Amniotic stem cell (primary cell): ENCODE measurements around the gene ZNF749.

Source experiments
- DNase-seq: peaks from one replicate; lab custom pipeline; 2025; lab: John Stamatoyannopoulos, UW

Gene ZNF749

GRCh38 chr19:57435062-57435978 lies at the start of gene ZNF749:
Gene ZNF749 (plus strand): TSS chr19:57435325. CDS start chr19:57435579, 254 bp downstream.
- DNase-seq = peak; percentile 96

DNA sequence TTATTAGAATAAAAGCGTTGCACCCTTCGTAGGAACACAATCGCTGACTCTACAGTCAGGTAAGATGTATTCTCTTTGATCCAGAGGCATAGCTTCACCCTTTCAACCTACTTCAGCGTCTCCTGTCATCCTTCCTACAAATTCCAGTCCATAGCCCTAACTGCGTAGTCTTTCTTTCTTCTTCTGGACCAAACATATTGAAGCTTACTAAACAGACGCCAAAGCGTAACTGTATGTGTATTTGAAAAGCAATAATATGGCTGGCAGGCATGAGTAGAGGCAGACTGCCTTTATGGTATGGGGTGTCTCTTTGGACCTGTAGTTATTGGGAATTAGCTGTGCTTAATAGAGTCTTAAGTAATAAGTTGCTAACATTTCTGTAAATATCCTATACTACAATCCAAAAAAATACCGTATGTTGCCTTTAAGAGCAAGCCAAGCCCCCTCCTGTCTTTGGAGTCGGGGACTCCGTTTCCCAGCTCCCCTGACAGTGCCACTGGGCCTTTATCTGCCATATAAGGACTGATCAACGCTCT lies 45.9 kb upstream of the ZNF749 start:
- no peak for DNase-seq

DNA sequence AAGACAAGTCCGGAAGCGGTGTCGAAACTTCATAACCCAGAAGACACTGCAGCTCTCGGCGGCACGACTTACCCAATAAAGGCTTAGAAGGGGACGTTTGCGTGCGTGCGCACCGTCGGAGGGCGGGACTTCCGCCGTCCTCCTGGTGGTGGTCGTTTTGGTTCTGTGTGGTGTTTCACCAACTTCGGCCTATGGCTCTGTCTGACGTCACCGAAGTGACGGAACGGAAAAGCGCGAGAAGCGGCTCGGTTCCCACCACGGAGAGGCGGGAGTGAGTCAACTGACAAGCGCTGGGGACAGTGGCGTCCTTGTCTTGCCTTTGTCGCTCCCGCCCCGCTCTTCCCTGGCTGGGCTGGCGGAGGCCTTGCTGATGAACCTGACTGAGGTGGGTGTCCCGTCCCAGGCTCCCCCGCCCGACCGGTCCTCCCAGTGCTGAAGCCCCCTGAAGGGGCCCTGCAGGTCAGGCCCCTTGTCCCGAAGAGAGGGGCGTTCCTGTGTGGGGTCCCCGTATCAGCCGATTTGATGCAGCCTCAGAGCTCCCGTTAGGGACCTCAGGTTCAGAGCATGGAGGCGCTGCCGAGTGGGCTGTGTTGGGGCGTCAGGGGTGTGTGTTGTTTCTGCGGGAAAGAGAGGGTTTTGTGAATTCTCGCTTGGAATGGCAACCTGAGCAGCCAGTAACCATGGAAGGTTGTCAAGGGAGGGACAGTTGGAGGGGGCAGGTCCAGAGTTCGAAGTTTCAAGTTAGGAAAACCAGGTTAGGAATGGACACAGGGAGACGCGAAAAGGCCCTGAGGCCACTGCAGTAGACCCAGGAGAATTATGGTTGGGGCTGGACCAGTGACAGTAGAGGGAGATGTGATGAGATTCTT lies 45.2 kb upstream of the ZNF749 start, which contains the start of gene ZNF548:
Gene ZNF548, plus strand, starts transcription at position 125 of the 869 bp plus-strand sequence. Its CDS starts 246 bp downstream, at position 371.
- DNase-seq = peak; percentile 97

DNA sequence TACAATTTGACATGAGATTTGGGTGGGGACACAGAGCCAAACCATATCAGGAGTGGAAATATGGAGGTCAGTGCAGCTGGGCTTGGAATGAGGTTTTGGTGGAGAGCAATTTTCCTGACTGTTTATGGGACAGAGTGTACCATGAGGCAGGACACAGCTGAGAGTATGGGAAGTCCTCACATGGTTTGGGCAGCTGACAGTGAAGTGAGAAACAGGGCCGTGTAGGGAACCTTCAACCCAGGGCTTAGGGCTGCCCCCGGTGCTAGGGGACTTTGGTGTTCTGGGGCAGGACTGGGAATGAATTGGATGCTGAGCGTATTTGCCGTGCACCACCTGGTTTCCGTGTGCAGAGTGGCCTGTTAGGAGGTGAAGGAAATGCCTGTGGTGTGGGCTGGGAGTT lies 39.4 kb upstream of the ZNF749 start:
- DNase-seq = no peak

DNA sequence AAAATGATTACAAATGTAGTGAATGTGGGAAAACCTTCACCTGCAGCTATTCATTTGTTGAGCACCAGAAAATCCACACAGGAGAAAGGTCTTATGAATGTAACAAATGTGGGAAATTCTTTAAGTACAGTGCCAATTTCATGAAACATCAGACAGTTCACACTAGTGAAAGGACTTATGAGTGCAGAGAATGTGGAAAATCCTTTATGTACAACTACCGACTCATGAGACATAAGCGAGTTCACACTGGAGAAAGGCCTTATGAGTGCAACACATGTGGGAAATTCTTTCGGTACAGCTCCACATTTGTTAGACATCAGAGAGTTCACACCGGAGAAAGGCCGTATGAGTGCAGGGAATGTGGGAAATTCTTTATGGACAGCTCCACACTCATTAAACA lies 36.3 kb upstream of the ZNF749 start:
- DNase-seq = no peak

GRCh38 chr19:57403737-57404563 lies 31.2 kb upstream of the ZNF749 start:
- no peak for DNase-seq

- peak; percentile 30 for DNase-seq
Measured at GRCh38 chr19:57406516-57407123, 28.5 kb upstream of the ZNF749 start.

- peak; percentile 89 for DNase-seq
Measured at GRCh38 chr19:57410877-57411671, 24.1 kb upstream of the ZNF749 start, which contains the start of gene ZNF17. Gene ZNF17 (plus strand): TSS chr19:57411161. CDS start chr19:57413616, 2,455 bp downstream.

GRCh38 chr19:57419439-57419838 lies 15.7 kb upstream of the ZNF749 start:
- DNase-seq = no peak

- DNase-seq = no peak
Measured at GRCh38 chr19:57421037-57421436, 14.1 kb upstream of the ZNF749 start.

- DNase-seq = no peak
Measured at GRCh38 chr19:57434386-57435061, 601 bp upstream of the ZNF749 start.

DNA sequence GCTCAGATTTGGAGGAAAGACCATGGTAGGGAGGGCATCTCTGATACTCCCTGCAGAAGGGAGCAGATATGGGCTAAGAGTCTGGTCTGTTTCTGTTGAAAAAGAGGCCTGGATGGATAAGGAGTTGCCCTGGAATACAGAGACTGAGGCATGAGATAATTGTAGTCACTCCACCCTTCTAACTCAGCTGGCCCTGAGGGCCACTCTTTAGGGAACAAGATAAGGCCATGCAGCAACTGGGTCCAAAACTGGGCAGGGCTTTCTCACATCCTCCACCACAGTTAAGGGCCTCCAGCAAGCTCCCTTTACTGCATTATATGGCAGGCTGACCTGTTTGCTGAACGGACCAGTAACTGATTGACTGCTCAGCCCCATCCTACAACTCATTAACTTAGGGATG lies 1.3 kb downstream of the ZNF749 start:
- no peak for DNase-seq

GRCh38 chr19:57437931-57438330 lies 2.8 kb downstream of the ZNF749 start:
- DNase-seq = no peak

DNA sequence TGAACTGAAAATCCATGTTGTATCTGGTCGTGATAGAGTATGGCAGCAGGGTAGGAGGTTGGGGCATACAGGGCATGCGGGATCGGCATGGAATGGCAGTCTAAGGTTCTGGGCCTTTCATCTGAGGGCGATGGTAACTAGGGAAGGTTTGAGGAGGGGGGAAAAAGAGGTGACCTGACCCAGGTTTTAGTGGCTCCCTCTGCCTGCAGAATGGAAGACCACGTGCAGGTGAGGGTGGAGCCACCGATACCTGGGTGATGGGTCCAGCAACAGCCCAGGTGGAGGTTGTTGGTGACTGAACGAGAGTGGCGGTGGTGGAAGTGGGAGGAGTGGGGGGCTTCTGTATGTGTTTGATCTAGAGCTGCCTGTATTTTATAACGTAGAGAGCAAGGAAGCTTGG lies 3.8 kb downstream of the ZNF749 start:
- no peak for DNase-seq

DNA sequence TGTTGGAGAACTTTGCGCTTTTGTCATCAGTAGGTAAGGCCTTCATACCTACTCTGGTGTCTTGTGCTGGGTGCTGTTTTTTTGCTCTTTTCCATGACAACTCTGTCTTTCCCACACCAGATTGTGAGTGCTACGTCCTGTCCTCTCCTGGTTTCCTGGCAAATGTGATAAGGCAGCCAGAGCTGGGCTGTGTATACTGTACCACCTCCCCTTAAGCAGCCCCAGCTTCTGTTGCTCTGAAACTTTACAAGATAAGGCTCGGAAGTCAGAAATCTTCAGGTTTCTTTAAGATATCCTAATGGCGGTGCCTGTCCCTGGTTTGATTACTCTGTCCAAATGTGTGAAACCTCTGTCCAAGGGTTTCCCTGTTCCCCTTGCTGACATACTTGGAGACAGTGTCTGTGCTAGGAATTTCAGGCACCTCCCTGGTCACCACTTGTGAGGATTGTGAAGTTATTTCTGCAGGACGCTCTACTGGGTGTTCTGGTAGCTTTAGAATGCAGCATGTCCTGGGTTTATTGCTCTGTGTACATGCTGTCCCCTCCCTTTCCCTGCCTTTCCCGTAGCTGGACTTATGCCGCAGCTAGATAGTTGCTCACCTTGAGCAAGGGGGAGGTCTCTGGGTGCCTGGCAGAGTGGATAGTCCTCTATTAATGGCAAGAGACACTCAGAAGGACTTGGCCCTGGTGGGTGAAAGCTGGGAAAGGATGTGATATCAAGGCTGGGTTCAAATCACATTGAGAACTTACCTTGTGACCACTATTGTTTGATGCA lies 7.0 kb downstream of the ZNF749 start:
- DNase-seq = no peak

GRCh38 chr19:57443121-57443696 lies 8.1 kb downstream of the ZNF749 start:
- no peak for DNase-seq

GRCh38 chr19:57452307-57452706 lies 17.2 kb downstream of the ZNF749 start:
- DNase-seq = no peak

DNA sequence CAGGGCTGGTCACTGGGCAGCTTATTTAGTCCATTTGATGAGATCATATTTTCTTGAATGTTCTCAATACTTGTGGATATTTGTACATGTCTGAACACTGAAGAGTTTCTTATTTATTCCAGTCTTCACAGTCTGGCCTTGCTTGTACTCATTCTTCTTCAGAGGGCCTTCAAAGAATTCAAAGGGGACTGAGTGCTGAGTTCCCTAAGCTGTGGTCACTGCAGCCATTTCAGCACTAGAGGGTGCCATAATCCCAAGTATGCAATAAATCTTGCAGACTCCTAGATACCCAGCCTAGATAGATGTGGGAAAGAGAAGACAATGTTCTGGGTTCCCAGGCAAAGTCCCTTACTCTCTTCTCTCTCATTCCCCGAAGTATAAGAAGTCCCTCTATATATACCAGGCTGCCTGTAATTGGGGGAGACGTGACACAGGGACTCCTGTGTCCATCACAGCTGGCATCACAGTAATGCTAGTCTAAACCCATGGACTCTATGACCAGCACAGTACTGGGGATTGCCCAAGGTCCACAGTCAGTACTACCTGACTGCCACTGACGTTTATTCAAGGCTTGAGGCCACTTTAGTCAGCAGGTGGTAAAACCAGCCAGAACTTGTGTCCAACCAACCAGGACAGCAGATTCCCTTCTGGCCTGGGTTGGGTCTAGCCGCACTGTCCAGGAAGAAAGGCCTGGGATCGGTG lies 30.7 kb downstream of the ZNF749 start:
- DNase-seq = no peak
